Measurements from ENCODE around the gene PRPSAP1. TPM values are rescaled to one million over a fixed set of nuclear protein-coding genes. Genes with fewer than 3 reads are reported as not detected.

PRPSAP1 gene
- total and polyA plus RNA-seq, 4 experiments from 2014 or later: 55.2 to 99.1 (median 64.6) TPM

- ChIA-PET CTCF (ENCODE audit: partially characterized antibody) (interaction anchor here (1.0 to 6.5 kb wide), 14 partner anchors 9 to 264 kb away, joined by 4 to 232 read pairs (median 28); partner anchors contain the start of genes EXOC7 and FOXJ1), POLR2A (ENCODE audit: partially characterized antibody) (interaction anchor here (1.0 to 5.2 kb wide), 5 partner anchors 8 to 156 kb away, joined by 3 to 53 read pairs (median 30); partner anchors contain the start of gene UBALD2)
- no peaks in the 10 kb centered on the region for H3K9me3 Mint-ChIP-seq
- peaks cover 0 to 1% of the 10 kb centered on the region in 2 donors for H3K36me3 Mint-ChIP-seq
- Histone ChIP-seq H3K27me3 (ENCODE audit: insufficient read depth, low read length) (no peaks in the 10 kb centered on the region), H3K27ac (ENCODE audit: low read depth, low read length) (no peak overlapping the region), H3K9me3 (ENCODE audit: control insufficient read depth in 1 of 2, low read length in 2 of 2) (no peaks in the 10 kb centered on the region), H3K4me1 (ENCODE audit: insufficient read depth, low read length) (peaks cover 33% of the 10 kb centered on the region), H3K36me3 (ENCODE audit: insufficient read depth, low read length) (no peaks in the 10 kb centered on the region), H3K4me3 (ENCODE audit: low read length in 2 of 2) (no peak overlapping the region)
- intact Hi-C loops (cut with micrococcal nuclease): no loop called here
- H3K4me3 Mint-ChIP-seq: peak overlapping the region in 1 of 8 donors; percentile 3
- peak overlapping the region in 5 of 7 donors; percentile 0 to 57 (median 38) for H3K27ac Mint-ChIP-seq
- DNase-seq: peak in 1 of 5 donors; percentile 4
- no peaks in the 10 kb centered on the region for H3K27me3 Mint-ChIP-seq
- H3K4me1 Mint-ChIP-seq: peaks cover 12 to 43% (median 16%) of the 10 kb centered on the region in 4 donors
These were observed 76.1 kb downstream of the PRPSAP1 start for GRCh38 chr17:76277300-76278267.

- H3K27ac Mint-ChIP-seq: peak overlapping the region in 4 of 7 donors; percentile 0 to 76 (median 52)
- peaks cover 0 to 1% (median 0%) of the 10 kb centered on the region in 8 donors for H3K9me3 Mint-ChIP-seq
- Histone ChIP-seq H3K27me3 (ENCODE audit: insufficient read depth, low read length) (no peaks in the 10 kb centered on the region), H3K36me3 (ENCODE audit: insufficient read depth, low read length) (no peaks in the 10 kb centered on the region), H3K27ac (ENCODE audit: low read depth, low read length) (no peak overlapping the region), H3K4me1 (ENCODE audit: insufficient read depth, low read length) (peaks cover 42% of the 10 kb centered on the region), H3K4me3 (ENCODE audit: low read length in 2 of 2) (no peak overlapping the region), H3K9me3 (ENCODE audit: control insufficient read depth in 1 of 2, low read length in 2 of 2) (no peaks in the 10 kb centered on the region)
- H3K4me1 Mint-ChIP-seq: peaks cover 12 to 49% (median 20%) of the 10 kb centered on the region in 4 donors
- intact Hi-C loops (cut with micrococcal nuclease): no loop called here
- ChIA-PET POLR2A (ENCODE audit: partially characterized antibody) (interaction anchor here (1.0 to 18.5 kb wide), 4 partner anchors 11 to 92 kb away, joined by 3 to 620 read pairs (median 322); partner anchors contain the start of genes RNF157 and UBALD2), CTCF (ENCODE audit: partially characterized antibody) (interaction anchor here (1.2 to 6.1 kb wide), 3 partner anchors 14 to 154 kb away, joined by 3 to 232 read pairs (median 53); no protein-coding TSS in a partner anchor)
- H3K36me3 Mint-ChIP-seq: peaks cover 0 to 1% of the 10 kb centered on the region in 2 donors
- peak in 1 of 5 donors; percentile 7 for DNase-seq
- H3K27me3 Mint-ChIP-seq: no peaks in the 10 kb centered on the region
- H3K4me3 Mint-ChIP-seq: no peak overlapping the region
These were observed 77.0 kb downstream of the PRPSAP1 start for GRCh38 chr17:76276461-76277299.

- ChIA-PET CTCF (ENCODE audit: partially characterized antibody) (interaction anchor here (1.2 to 6.1 kb wide), 2 partner anchors 14 to 96 kb away, joined by 3 to 53 read pairs; no protein-coding TSS in a partner anchor), POLR2A (ENCODE audit: partially characterized antibody) (interaction anchor here (1.8 to 18.5 kb wide), 5 partner anchors 10 to 173 kb away, joined by 4 to 620 read pairs (median 108); partner anchors contain the start of genes EXOC7, RNF157 and UBALD2)
- Mint-ChIP-seq H3K4me3 (no peak overlapping the region), H3K27ac (peak overlapping the region in 5 of 7 donors; percentile 0 to 76 (median 46)), H3K27me3 (no peaks in the 10 kb centered on the region), H3K9me3 (peaks cover 0 to 1% (median 0%) of the 10 kb centered on the region in 8 donors), H3K4me1 (peaks cover 12 to 56% (median 24%) of the 10 kb centered on the region in 4 donors), H3K36me3 (peaks cover 0 to 1% of the 10 kb centered on the region in 2 donors)
- Histone ChIP-seq H3K36me3 (ENCODE audit: insufficient read depth, low read length) (peaks cover under 1% of the 10 kb centered on the region), H3K4me3 (ENCODE audit: low read length in 2 of 2) (no peak overlapping the region), H3K27ac (ENCODE audit: low read depth, low read length) (no peak overlapping the region), H3K4me1 (ENCODE audit: insufficient read depth, low read length) (peaks cover 48% of the 10 kb centered on the region), H3K27me3 (ENCODE audit: insufficient read depth, low read length) (no peaks in the 10 kb centered on the region), H3K9me3 (ENCODE audit: control insufficient read depth in 1 of 2, low read length in 2 of 2) (no peaks in the 10 kb centered on the region)
- intact Hi-C loops (cut with micrococcal nuclease): no loop called here
- DNase-seq: no peak
These were observed 77.7 kb downstream of the PRPSAP1 start for GRCh38 chr17:76276069-76276431.

DNA sequence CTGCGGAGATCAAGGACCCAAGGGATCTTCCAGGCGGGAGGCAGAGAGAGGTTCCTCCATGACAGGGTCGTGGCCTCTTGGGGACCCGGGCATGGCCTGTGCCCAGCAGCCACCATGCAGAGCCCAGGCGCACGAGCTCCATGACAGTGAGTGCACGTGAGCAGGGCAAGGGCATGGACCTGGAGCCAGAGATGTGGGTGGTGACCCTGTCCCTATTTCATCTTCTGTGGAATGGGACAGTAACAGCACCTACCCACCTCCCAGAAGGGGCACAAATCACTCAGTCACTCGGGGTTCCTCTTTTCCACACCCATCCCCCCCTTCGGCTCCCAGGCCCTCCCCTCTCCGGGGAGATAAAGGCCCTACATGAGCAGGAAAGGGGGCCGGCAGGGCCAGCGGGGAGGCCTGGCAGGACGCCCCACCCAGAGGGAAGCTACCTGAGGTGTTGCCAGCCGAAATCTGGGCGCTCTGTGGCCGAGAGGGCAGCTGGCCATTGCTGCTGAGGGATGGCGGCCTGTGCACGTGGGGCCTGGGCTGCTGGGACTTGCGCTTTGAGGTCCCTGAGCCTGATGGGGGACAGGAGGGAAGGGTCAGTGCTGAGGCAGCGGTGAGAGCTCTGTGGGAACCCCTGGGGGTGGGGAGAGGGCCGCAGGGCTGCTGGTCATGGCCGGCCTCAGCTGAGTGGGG lies 78.2 kb downstream of the PRPSAP1 start:
- intact Hi-C loops (cut with micrococcal nuclease): no loop called here
- H3K9me3 ChIP-seq (ENCODE audit: control insufficient read depth in 1 of 2, low read length in 2 of 2): no peaks in the 10 kb centered on the region
- H3K4me3 ChIP-seq (ENCODE audit: low read length in 2 of 2): no peak overlapping the region
- Mint-ChIP-seq H3K9me3 (peaks cover 0 to 1% (median 0%) of the 10 kb centered on the region in 8 donors), H3K4me1 (peaks cover 16 to 60% (median 28%) of the 10 kb centered on the region in 4 donors), H3K27ac (peak overlapping the region in 4 of 7 donors; percentile 41 to 91 (median 76)), H3K36me3 (peaks cover 0 to 1% of the 10 kb centered on the region in 2 donors), H3K27me3 (no peaks in the 10 kb centered on the region), H3K4me3 (no peak overlapping the region)
- no peak overlapping the region for H3K27ac ChIP-seq (ENCODE audit: low read depth, low read length)
- POLR2A ChIA-PET (ENCODE audit: partially characterized antibody): interaction anchor here (1.1 to 18.5 kb wide), 8 partner anchors 10 to 212 kb away, joined by 3 to 620 read pairs (median 60); partner anchors contain the start of genes EXOC7, RNF157 and UBALD2
- DNase-seq: no peak
- no peaks in the 10 kb centered on the region for H3K27me3 ChIP-seq (ENCODE audit: insufficient read depth, low read length)
- peaks cover 52% of the 10 kb centered on the region for H3K4me1 ChIP-seq (ENCODE audit: insufficient read depth, low read length)
- peaks cover 5% of the 10 kb centered on the region for H3K36me3 ChIP-seq (ENCODE audit: insufficient read depth, low read length)
- CTCF ChIA-PET (ENCODE audit: partially characterized antibody): interaction anchor here (1.2 to 6.1 kb wide), 4 partner anchors 13 to 153 kb away, joined by 3 to 53 read pairs (median 13); no protein-coding TSS in a partner anchor

DNA sequence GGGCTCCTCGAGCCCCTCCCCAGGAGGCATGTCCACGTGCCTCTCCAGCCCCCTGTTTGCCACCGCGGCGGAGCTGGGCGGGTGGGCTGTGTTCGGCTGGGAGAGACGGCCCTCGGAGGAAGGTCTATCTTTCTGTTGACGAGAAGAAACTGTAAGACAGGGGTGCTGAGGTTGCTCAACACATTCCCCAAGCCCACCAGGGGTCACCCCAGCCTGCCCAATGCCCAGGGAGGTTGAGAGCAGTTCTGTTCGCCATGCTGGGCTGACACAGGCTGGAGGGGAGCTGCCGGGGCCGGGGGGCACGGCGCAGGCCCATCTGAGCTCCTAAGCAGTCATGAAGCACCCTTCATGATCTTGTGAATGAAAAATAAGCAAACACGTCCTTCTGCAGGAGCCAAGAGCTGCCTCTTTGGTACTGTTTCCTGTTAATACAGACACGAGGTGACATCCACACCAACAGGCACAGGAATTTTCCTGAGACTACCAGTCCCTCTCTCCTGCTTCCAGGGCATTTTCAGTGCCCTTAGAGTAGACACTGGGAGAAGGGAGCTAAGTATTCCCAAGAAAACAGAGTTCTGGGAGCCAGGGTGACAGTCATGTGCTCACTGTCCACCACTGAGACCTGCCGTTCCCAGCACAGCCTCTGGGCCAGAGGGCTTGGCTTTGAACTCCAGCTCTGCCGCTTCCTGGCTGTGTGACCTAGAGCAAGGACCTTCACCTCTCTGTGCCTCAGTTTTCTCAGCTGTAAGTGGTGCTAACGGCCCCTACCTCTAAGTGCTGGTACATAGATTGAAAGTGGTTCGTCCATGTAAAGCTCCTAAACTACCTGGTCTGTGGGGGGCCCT lies 79.4 kb downstream of the PRPSAP1 start:
- intact Hi-C loops (cut with micrococcal nuclease): no loop called here
- Histone ChIP-seq H3K27me3 (ENCODE audit: insufficient read depth, low read length) (no peaks in the 10 kb centered on the region), H3K9me3 (ENCODE audit: control insufficient read depth in 1 of 2, low read length in 2 of 2) (no peaks in the 10 kb centered on the region), H3K36me3 (ENCODE audit: insufficient read depth, low read length) (peaks cover 10% of the 10 kb centered on the region), H3K4me3 (ENCODE audit: low read length in 2 of 2) (no peak overlapping the region), H3K4me1 (ENCODE audit: insufficient read depth, low read length) (peaks cover 58% of the 10 kb centered on the region), H3K27ac (ENCODE audit: low read depth, low read length) (peak overlapping the region; percentile 4)
- no peaks in the 10 kb centered on the region for H3K27me3 Mint-ChIP-seq
- peak overlapping the region in 2 of 8 donors; percentile 31 to 39 for H3K4me3 Mint-ChIP-seq
- peaks cover 2 to 9% of the 10 kb centered on the region in 2 donors for H3K36me3 Mint-ChIP-seq
- peaks cover 18 to 64% (median 35%) of the 10 kb centered on the region in 4 donors for H3K4me1 Mint-ChIP-seq
- ChIA-PET POLR2A (ENCODE audit: partially characterized antibody) (interaction anchor here (1.1 to 18.5 kb wide), 10 partner anchors 8 to 211 kb away, joined by 3 to 620 read pairs (median 60); partner anchors contain the start of genes EXOC7, FOXJ1, RNF157 and UBALD2), CTCF (ENCODE audit: partially characterized antibody) (interaction anchor here (0.9 to 6.1 kb wide), 6 partner anchors 85 to 152 kb away, joined by 4 to 53 read pairs (median 7); no protein-coding TSS in a partner anchor)
- H3K9me3 Mint-ChIP-seq: peaks cover 0 to 1% (median 0%) of the 10 kb centered on the region in 8 donors
- peak overlapping the region in 6 of 7 donors; percentile 22 to 91 (median 48) for H3K27ac Mint-ChIP-seq
- DNase-seq: no peak
